T-helper 22 cell (primary cell): ENCODE results near the gene MAP2K2.

Experiments used
- DNase-seq: peaks from one replicate; pipeline ENCODE4 v3.0.0-alpha.2; 2020; ENCODE audit warnings: low read depth

The MAP2K2 gene

GRCh38 chr19:4059891-4060620 is 63.9 kb downstream of the MAP2K2 start:
- DNase-seq, result peak; percentile 34

GRCh38 chr19:4059453-4059871 is 64.5 kb downstream of the MAP2K2 start:
- DNase-seq, result no peak

GRCh38 chr19:4058693-4059452 is 65.0 kb downstream of the MAP2K2 start:
- no peak for DNase-seq

- no peak for DNase-seq
Measured at GRCh38 chr19:4057931-4058692, 65.8 kb downstream of the MAP2K2 start.

GRCh38 chr19:4055209-4055552 is 68.7 kb downstream of the MAP2K2 start:
- no peak for DNase-seq

GRCh38 chr19:4054441-4055208 is 69.3 kb downstream of the MAP2K2 start:
- no peak for DNase-seq

GRCh38 chr19:4053423-4054324 is 70.2 kb downstream of the MAP2K2 start:
- no peak for DNase-seq

- DNase-seq, result no peak
Measured at GRCh38 chr19:4052993-4053422, 70.9 kb downstream of the MAP2K2 start.

GRCh38 chr19:4052114-4052992 is 71.6 kb downstream of the MAP2K2 start:
- DNase-seq, result no peak

- no peak for DNase-seq
Measured at GRCh38 chr19:4051175-4052101, 72.5 kb downstream of the MAP2K2 start.

- DNase-seq, result no peak
Measured at GRCh38 chr19:4049432-4049831, 74.5 kb downstream of the MAP2K2 start.

GRCh38 chr19:4046946-4047683 is 76.8 kb downstream of the MAP2K2 start:
- DNase-seq, result no peak

GRCh38 chr19:4046362-4046691 is 77.6 kb downstream of the MAP2K2 start:
- DNase-seq, result no peak

GRCh38 chr19:4045597-4046361 is 78.1 kb downstream of the MAP2K2 start:
- no peak for DNase-seq

GRCh38 chr19:4044990-4045465 is 78.9 kb downstream of the MAP2K2 start:
- no peak for DNase-seq

GRCh38 chr19:4043966-4044715 is 79.8 kb downstream of the MAP2K2 start:
- no peak for DNase-seq

- no peak for DNase-seq
Measured at GRCh38 chr19:4043401-4043800, 80.5 kb downstream of the MAP2K2 start.
